ENCODE measurements around the gene PDSS1.

DNA sequence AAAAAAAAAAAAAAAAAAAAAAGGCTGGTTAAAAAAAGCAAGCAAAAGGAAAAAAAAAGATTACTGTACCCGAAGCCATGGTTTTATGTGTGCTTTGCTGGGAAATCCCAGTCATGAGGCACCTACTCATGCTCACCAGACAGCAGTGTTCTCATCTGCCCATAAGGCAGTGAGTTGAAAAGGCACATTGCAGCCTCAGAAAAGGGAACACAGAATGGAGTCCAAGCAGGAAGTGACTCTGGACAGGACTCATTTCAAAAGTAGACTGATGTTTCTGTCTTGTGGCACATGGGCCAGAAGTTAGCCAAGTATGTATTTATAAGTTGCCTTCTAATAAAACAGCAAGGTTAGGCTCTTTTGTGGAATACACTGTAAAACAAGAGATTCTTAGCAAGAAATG is 40.2 kb downstream of the PDSS1 start:
- no peak for TF ChIP-seq EZH2 (optimal IDR thresholded peaks at IDR 0.05; ENCODE audit: low read depth, low read length)
- TF ChIP-seq, protein P1, sequence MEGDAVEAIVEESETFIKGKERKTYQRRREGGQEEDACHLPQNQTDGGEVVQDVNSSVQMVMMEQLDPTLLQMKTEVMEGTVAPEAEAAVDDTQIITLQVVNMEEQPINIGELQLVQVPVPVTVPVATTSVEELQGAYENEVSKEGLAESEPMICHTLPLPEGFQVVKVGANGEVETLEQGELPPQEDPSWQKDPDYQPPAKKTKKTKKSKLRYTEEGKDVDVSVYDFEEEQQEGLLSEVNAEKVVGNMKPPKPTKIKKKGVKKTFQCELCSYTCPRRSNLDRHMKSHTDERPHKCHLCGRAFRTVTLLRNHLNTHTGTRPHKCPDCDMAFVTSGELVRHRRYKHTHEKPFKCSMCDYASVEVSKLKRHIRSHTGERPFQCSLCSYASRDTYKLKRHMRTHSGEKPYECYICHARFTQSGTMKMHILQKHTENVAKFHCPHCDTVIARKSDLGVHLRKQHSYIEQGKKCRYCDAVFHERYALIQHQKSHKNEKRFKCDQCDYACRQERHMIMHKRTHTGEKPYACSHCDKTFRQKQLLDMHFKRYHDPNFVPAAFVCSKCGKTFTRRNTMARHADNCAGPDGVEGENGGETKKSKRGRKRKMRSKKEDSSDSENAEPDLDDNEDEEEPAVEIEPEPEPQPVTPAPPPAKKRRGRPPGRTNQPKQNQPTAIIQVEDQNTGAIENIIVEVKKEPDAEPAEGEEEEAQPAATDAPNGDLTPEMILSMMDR (IDR thresholded peaks at IDR 0.05; ENCODE audit: low read length), result no peak

Data from MM.1S (cell line).